NCI-H345 (cell line): ENCODE results near the gene PRMT7.
"Not testable (repeated sequence)": the region's sequence is repeated elsewhere in the genome, so short reads cannot be mapped to it uniquely, and the experiment has no call there.

ENCODE experiments used
- DNase-seq: peaks from one replicate; lab custom pipeline; 2025; lab: John Stamatoyannopoulos, UW

The PRMT7 gene

DNA sequence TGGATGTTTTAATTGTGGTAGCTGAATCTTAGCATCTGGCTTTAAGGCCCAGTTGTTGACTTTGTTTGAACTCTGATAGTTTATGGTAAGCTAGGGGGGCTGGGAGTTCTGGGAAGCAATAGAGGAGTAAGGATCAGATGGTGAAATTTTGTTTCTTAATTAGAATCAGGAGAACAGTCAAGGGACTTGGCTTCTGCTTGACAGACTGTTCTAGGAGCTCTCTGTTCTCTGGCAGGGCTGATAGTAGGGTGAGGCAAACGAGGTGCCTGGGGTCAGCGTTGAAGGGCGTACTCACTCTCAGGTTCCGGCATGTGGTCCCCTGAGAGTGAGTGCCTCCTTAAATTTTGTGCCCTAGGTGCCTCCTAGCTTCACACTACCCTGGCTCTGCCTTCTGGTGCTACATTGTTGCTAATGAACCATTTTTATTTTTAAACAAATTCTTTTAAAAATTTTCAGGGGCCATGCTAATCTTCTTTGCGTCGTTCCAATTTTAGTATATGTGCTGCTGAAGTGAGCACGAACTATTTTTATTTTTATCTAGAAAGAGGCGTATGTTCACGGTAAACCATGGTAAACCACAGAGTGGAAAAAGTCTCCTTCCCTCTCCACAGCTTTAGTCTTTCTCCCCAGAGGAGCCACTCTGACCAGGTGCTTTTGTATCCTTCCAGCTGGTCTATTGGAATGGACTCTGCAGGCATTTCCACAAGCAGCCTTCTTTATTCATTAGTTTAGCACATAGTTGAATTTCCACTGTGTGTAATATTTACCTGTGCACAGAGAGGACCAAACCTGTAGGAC, 26.8 kb upstream of the PRMT7 start:
- DNase-seq: no peak

- no peak for DNase-seq
Measured at GRCh38 chr16:68284847-68285246, 26.0 kb upstream of the PRMT7 start.

DNA sequence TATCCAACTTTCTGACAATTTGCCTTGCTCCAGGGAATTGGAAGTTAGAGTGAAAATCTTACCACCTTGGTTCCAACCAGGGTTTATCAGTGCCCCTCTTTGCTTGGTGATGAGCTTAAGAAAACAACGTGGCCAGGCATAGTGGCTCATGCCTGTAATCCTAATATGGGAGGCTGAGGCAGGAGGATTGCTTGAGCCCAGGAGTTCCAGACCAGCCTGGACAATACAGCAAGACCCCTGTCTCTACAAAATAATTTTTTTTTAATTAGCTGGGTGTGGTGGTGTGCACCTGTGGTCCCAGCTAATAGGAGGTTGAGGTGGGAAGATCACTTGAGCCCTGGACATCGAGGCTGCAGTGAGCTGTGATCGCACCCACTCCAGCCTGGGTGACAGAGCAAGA, 25.1 kb upstream of the PRMT7 start:
- no peak for DNase-seq

DNA sequence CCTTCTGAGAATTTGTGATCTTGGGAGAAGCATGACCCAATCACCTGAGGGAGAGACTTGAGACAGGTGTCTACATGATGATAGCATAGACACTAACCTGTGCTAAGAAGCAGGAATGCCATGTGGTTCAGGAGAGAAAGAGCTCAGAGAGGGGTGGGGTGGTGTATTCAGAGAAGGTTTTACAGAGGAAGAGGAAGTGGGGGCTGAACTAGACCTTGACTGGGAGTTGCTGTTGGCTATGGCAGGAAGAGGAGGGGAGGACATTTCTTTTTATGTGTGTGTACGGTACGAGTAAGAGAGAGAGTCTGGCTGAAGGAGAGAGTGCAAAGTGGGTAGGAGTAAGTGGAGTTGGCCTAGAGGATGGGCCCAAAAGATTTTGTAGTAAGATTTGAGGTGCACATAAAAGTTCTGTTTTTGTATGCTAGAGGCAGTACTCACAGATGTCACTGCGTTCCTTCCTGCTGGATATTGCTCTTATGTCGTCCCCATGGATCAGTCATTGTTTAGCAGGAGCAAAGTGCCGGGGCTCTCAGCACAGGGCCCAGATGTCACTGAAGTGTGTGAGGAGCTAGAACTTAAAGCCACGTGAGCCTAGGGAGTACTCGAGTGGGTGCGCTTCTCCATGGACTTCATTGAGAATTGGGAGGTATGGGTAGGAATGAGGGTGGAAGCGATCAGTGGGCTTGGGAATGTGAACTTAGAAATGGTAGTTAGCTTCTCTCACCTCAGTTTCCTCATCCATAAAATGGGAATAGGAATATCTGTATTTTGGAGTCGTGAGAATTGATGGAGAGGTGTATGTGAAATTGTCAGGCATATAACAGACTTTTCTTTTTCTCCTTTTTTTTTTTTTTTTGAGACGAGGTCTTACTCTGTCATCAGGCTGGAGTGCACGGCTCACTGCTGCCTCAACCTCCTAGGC, 24.4 kb upstream of the PRMT7 start:
- DNase-seq: no peak

- no peak for DNase-seq
Measured at GRCh38 chr16:68287276-68288251, 23.3 kb upstream of the PRMT7 start.

DNA sequence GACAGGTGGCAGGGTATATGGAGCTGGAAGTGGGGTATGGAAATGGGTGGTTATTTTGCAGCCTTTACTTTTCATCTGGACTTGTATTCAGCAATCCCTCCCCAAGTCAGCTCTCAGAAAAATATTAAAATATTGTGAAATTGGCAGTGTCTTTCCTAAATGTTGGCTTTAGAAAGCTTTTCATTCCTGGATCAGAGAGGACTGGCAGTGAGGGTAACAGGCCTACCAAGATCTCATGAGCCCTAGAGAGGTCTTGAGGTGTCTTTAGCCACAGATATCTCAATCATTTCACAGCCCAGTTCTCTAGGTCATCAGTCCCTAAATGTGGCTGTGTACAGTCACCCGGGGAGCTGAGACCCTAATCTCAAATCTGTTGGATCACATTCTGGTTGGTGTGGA, 22.6 kb upstream of the PRMT7 start:
- no peak for DNase-seq

GRCh38 chr16:68288796-68289195, 22.0 kb upstream of the PRMT7 start:
- not testable (repeated sequence) for DNase-seq

DNA sequence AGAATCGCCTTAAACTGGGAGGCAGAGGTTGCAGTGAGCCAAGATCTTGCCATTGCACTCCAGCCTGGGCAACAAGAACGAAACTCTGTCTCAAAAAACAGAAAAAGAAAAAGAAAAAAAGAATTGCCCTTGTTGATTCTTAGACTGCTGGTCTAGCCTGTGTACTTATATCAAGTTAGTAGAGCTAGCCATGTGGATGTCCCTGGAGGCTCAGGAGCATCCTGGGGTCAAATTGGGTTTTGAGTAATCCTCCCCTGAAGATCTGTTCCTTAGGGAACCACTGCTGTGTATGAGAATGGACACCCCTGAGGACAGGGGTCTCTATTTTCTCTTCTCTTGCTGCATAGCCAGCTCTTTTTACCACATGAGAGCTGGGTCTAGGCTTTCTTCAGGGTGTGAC, 21.6 kb upstream of the PRMT7 start:
- DNase-seq: no peak

DNA sequence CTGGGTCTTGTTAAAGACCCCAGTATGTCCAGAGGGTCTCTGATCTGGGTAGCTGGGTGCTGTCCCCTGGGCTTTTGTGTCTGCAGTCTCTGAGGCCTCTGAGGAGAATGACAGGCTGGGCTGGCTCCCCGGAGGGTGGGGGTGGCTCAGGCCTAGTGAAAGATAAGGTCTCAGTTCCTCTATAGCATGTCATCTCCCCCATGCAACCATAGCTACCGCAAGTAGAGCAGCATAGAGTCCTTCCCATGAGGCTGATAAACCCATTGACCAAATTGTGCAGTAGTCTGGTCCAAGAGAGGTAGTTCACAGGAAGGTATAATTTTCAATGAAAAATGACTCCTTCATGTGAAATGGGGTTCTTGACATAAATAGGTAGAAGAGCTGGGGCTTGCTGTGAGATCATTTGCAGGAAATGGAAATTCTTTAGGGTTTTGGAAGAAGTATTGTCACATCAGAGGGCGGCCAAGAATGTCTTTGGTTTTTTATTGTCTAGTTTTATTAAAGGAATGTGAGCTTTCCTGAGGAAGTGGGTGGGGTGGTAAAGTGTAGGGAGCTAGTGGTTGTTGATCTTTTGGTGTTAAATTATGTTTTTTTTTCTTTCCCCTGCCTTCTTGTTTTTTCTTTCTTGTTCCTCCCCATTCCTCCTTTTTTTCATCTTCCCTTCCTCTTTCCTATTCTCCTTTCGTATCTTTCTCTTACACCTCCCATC, 21.0 kb upstream of the PRMT7 start:
- DNase-seq: no peak

DNA sequence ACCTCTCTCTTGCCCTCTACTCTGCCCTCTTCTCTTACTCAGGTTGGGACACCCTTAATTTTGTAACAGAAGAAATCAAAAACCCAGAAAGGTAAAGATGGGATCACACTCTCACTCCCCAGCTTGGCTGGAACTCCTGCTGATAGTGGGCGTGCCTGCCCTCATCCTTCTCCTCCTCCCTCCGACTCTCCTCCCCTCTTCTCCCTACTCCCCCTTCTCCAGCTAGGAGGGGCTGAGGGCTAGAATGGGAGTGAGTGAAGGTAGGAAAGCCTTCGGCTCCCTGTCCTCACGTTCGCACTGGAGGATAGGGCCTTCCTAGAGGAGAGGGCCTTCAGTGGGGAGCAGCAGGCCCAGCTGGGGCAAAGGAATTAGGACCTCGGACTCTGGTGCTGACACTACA, 20.4 kb upstream of the PRMT7 start:
- no peak for DNase-seq

- DNase-seq: no peak
Measured at GRCh38 chr16:68291227-68291626, 19.6 kb upstream of the PRMT7 start.

GRCh38 chr16:68292425-68292824, 18.4 kb upstream of the PRMT7 start:
- no peak for DNase-seq

DNA sequence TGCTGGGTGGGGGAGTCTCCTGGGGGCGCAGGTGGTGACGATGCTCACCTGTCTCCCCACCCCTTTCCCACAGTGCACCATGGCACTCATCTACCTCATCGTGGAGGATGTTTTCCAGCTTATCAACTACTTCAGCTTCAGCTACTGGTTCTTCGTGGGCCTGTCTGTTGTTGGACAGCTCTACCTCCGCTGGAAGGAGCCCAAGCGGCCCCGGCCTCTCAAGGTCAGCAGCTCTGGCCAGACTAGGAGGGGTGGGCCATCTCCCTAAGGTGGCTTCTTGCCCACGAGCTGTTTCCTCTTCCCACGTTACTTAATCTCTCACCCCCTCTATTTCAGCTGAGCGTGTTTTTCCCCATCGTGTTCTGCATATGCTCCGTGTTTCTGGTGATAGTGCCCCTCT, 14.5 kb upstream of the PRMT7 start:
- DNase-seq: no peak

DNA sequence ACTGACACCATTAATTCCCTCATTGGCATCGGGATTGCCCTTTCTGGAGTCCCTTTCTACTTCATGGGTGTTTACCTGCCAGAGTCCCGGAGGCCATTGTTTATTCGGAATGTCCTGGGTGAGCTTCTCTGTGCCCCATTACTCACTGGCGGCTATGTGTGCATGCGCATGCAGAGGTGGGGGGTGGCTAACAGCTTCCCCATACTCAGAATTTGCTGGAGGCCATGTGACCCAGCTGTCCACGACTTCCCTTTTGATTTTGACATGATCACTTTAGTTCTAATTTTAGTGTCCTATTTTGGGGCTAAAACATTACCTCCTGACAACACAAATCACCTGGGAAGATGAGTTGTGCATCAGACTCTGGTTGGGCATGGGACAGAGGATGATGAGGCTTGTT, 14.1 kb upstream of the PRMT7 start:
- DNase-seq: no peak

DNA sequence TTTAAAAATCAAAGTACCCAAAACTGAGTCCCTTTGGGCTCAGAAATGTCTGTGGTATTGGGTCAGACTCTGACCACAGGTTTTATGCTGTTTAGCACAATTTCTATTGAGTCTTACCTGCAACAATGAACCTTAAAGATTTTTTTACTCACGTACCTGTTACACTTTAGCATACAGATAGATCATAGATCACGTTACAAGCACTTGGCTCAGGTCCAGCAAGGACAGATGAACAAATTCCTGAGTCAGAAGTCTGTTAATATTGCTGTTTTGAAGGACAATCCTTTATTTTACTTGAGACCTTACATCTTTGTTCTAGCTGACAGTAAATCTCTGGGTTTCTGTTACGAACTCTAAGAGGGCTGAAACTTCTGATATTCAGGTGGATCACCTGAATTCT, 12.9 kb upstream of the PRMT7 start:
- no peak for DNase-seq

GRCh38 chr16:68298312-68298711, 12.5 kb upstream of the PRMT7 start:
- DNase-seq: no peak

DNA sequence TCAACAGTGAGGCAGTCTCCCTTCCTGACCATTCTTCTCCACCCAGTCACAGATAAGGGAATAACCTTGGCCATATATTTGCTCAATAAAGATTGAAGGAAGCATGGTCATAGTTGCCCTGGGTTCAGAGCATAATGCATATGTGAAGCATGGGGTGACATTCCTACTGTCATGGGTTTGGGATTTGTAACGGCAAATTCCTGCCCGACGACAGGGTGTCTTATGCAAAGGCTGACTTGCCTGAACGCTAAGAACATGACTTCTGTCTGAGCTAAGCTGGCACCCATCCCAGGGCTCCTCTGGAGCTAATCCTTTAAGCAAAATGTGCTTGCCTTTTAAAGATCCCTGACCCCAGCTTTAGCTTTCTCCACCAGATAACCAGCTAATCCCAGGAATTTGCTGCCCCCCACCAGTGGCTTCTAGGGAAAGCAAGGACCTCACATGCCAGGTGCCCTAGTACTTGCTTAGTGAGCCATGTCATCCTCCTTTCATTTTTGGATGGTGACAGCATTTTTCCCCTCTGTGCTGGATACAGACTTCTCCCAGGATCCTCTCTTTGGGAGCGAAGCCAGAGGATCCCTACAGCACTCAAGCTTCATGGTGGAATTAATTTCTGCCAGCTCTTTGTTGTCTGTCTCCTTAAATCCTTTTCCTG, 11.8 kb upstream of the PRMT7 start:
- no peak for DNase-seq

GRCh38 chr16:68299571-68300453, 11.0 kb upstream of the PRMT7 start:
- DNase-seq: no peak

DNA sequence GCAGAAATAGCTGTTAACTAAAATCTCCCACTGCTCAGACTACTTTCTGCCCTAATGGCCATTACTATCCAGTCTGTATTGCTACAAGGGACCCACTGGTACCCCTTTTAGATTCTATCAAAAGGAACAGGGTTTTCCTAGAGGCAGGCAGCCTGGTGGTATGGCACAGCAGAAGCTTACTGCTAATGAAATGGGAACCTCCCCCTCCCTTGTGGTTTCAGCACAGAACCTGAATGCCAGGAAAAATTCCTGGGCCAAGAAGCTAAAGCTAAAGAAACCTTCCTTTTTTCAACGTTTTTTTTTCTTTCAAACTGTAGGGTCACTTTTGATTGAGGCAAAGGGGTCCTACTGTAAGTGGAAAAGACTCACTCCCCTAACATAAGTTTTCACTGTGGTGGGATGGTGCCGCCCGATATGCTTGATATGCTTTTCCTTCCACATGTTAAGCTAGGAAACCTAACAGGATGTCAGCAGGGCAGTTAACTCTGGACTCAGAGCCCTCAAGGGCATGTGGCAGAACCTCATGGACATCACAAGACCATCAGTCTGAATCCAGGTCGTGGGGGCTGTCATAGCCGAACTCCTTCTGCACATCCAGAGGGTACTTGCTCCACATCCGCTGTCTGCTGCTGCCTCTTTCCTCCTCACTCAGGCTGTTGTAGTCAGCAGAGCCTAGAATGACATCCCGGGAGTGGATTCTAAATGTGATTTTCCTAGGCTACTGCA, 9.9 kb upstream of the PRMT7 start:
- DNase-seq: no peak
